Superior temporal gyrus (tissue), 1 donor: ENCODE data around the gene D2HGDH.
A peak's percentile ranks its signal among the peaks of the same experiment; 100 is the strongest.

Experiments
- DNase-seq: peaks from one replicate; pipeline ENCODE4 v3.0.0-alpha.2; 2016; ENCODE audit errors: extremely low spot score

Gene D2HGDH

DNA sequence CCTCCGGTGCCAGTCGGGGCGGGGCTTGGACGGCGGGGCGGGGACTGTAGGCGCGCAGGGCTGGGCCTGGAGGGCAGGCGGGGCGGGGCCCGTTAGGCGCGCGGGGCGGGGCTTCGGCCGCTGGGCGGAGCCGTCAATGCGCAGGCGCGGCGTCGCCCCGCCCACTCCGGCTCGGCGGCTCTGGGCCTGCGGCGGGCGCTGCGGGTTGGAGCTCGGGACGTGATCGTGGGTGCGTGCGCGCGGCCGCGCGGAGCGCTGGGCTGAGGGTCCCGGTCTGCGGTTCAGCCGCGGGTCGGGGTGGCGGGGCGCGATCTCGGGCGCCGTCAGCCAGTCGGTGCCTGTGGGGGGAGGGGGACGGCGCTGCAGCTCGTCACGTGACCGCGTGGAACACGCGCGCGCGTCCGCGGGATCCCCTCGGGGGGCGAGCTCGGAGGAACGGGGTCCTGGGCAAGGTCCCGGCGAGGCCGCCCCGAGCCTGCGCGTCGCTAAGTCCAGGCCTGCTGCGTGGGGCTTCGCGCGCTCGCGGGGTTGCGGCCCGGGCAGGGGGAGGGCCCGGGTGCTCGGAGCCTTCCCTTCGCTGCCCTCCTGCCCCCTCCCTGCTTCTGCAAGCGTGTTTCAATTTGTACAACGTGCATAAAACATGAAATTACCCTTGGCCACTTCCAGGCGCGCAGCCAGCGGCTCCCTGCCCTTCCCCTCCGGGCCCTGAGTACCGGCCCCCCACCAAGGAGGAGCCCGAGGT, at the start of gene D2HGDH:
Gene D2HGDH (plus strand): TSS at position 164 of the 742 bp plus-strand sequence. CDS start 595 bp downstream, outside the sequence.
- DNase-seq, result peak; percentile 86

DNA sequence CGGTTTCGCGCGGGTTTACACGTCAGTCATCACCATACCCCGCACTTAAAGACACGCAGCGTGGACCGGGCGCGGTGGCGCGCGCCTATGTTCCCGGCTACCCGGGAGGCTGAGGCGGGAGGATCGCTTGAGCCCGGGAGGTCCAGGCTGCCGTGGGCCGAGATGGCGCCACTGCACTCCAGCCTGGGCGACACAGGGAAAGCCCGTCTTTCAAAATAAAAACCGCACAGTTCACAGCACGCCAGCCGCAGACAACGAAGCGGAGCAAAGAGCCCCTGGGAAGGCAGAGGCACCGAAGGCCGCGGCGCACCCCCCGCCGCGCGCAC, 48.1 kb upstream of the D2HGDH start:
- no peak for DNase-seq

DNA sequence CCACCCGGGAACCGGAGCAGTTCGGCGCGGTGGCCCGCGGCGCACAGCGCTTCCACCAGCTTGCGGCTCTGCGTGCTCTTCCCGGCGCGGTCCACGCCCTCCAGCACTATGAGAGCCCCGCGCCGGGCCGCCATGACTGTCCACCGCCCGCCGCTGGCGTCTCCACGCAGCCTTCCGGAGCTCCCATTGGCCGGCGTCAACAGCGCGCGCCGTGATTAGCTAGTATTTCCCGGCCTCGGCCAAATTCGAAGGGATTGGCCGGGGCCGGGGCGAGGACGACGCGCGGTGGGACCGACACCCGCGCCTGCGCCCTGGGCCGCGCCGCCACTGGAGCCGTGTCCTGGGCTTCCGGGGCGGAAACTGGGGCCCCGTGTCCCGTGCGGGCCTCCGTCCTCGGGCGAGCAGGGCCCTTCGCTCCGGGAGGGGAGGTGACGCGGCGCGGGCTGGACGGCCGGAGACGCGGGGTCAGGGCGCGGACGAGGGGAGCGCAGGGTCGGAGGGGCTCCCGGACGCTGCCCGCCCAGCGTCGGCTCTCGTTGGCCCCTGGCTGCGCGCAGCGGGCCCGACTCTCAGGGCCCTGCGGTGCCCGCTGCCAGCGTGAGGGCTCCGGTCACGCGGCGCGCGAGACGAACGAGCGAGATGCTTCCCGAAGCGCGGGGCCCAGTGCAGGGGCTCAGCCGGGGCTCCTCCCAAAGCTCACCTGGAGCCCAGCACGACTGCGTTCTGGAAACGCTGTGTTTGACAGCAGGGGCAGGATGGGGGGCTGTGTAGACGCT, 47.6 kb upstream of the D2HGDH start, which contains the start of gene DTYMK:
Gene DTYMK (minus strand): TSS at position 166 of the 776 bp plus-strand sequence. CDS start 32 bp downstream, at position 134.
- peak; percentile 98 for DNase-seq

GRCh38 chr2:241689306-241689705, 45.1 kb upstream of the D2HGDH start:
- DNase-seq, result no peak

- no peak for DNase-seq
Observed at GRCh38 chr2:241690202-241690717, 44.2 kb upstream of the D2HGDH start.

GRCh38 chr2:241692448-241692847, 42.0 kb upstream of the D2HGDH start:
- no peak for DNase-seq

GRCh38 chr2:241695651-241696050, 38.8 kb upstream of the D2HGDH start:
- DNase-seq, result no peak

GRCh38 chr2:241701149-241701398, 33.4 kb upstream of the D2HGDH start:
- no peak for DNase-seq

- DNase-seq, result peak; percentile 89
Observed at GRCh38 chr2:241701399-241702154, 32.9 kb upstream of the D2HGDH start, which contains the start of gene ING5. Gene ING5 (plus strand): TSS chr2:241702039. CDS start chr2:241702066, 27 bp downstream.

GRCh38 chr2:241702155-241703031, 32.0 kb upstream of the D2HGDH start:
- DNase-seq, result peak; percentile 71

DNA sequence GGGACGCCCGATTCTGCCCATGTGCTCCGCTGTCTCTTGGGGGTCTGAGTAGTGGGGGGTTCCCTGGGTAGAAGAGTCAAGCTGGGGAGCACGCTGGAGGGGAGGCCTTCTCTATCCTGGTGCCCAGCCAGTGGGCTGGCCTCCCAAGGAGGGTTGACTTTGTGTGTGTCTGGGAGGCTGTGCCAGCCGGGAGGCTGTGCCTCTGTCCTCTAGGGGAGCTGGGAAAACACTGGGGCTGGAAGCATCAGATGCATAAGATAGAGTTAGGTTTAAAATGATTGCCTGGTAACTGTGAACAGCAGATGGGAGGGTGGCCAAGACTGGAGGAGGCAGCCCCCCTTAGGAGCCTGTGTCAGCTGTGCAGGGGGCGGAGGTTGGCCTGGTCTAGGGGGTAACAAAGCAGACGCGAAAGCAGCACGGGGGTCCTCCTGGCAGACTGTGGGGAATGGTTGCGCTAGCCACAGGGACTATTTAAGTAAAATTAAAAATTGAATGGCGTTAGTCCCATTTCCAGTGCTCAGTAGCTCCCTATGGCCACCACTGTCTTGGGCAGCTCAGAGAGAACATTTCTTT, 31.3 kb upstream of the D2HGDH start:
- DNase-seq, result peak; percentile 20

DNA sequence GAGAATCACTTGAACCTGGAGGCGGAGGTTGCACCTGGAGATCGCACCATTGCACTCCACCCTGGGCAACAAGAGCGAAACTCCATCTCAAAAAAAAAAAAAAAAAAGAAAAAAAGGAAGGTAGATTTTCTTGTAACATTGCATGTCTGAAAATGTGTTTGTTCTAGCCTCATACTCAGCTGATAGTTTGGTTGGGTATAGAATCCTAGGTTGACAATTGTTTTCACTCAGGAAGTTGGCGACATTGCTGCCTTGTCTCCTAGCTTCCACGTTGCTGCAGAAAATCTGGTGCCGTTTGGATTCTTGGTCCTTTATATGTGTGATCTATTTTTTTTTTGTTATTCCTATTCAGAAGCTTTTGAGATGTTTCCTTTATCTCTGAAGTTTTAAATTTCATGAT, 27.9 kb upstream of the D2HGDH start:
- no peak for DNase-seq

GRCh38 chr2:241708879-241709278, 25.6 kb upstream of the D2HGDH start:
- DNase-seq, result no peak

DNA sequence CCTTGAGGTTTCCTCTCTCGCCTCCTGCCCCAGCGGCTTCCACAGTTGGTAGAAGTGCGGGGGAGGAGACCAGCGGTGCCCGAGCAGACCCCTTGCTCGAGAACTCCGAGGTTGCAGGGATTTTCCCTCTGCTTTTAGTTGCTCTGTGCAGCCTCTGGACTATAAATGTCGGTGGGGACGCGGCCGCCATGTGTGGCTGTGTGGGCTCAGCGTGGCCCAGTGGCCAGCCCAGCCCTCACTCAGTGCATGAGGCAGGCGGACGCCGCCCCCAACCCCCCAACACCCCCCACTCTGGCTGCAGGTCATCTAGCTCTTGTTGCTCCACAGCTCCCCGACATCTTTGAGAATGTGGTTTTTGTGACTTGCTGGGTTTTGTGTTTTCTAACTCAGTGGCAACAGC, 15.3 kb upstream of the D2HGDH start:
- no peak for DNase-seq

GRCh38 chr2:241720099-241720498, 14.3 kb upstream of the D2HGDH start:
- no peak for DNase-seq

- no peak for DNase-seq
Observed at GRCh38 chr2:241720560-241720959, 13.9 kb upstream of the D2HGDH start.

DNA sequence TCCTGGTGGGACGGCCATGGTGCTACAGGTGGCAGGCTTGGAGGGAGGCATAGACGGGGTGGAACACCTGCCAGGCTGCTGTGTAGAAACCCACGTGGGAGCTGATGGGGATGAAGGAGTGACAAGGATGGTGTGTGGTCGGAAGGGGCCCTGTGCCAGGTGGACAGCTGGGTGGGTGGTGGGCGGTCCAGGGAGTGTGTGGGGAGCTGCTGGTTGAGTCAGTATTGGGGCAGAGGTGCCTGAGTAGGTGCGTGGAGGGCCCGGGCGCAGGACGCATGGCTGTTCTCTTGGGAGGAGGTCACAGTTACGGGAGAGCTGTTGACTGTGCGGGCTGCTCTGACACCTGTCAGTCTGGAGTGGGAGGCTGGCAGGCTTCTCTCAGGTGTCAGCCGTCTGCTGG, 12.6 kb upstream of the D2HGDH start:
- no peak for DNase-seq

DNA sequence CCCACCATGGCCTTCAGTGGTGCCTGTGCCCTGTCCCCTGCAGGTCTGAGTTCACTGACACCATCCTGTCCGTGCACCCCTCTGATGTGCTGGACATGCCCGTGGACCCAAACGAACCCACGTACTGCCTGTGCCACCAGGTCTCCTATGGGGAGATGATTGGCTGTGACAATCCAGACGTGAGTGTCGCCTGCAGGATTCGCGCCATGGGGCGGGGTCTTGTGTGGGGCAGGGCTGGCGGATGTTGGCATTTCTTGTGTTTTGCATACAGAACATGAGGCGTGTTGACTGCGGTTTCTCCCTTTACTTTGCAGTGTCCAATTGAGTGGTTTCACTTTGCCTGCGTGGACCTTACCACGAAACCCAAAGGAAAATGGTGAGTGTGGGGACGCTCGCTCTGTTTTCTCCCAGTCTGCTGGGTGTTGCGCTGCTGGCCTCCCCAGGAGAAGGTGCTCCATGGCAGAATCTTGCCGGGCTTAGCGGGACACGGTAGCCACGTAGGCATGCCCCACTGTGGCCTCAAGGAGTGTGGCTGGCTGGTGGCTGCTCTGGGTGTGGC, 11.5 kb upstream of the D2HGDH start:
- no peak for DNase-seq

DNA sequence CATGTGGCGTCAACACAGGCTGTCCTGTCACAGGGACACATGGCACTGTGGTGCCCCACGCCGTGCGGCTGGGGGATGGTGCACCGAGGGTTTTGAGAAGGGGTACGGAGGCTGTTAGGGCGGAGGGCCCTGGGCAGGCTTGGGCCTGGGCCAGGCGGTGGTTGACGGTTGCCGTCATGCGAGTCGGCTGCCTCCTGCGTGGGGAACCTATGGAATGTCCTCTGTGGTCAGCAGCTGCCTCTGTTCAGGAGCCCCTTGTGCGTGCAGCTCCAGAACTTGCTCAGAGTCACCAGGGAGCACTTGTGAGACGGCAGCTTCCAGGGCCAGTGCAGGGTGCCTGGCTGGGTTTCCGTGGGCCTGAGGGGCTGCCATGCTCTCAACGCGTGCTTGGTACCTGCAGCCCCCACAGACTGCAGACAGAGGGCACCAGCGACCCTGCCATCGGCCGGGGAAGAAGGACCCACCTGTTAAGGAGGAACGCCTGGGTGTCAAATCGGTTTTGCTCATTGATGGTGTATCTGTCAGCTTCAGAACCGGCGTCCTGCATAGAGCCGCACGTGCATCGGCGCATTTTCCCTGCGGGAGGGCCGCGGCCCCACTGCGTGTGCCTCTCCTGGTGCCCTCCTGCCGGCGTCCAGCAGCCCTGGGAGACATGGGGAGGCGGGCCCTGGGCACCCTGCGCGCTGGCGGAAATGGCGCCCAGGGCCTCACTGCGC, 10.0 kb upstream of the D2HGDH start:
- no peak for DNase-seq
